HT1080 (cell line): ENCODE data around the gene ARMC12. TPM values are rescaled to one million over a fixed set of nuclear protein-coding genes. Genes with fewer than 3 reads are reported as not detected.

Experiments
- DNase-seq: peaks from one replicate; pipeline ENCODE4 v3.0.0-alpha.2; 2015; ENCODE audit warnings: low read depth
- total RNA-seq: library from RNA; depleted of rRNA; stranded (reverse); fragments of >200 nt; shearing (Covaris generic); gene quantifications from 2 replicates; pipeline ENCODE4 v1.2.3, GENCODE V29; 2014

Gene ARMC12
- total RNA-seq, 1 experiment from 2014 or later: not detected

DNA sequence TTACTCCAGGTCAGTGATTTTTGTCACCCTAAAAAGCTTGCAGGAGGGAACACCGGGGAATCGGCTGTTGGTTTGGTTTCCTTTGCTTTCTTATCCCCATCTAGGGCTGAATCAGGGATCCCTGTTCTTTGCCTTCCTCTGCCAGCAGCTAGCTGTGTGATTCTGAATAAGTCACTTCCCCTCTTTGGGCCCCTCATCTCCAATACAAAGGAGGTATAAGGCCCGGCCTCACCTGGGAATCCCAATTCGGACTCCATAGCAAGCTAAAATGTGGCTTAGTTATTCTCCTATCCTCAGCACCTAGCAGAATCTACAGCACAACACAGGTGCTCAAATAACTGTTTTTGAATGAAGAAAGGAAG is 18.5 kb upstream of the ARMC12 start:
- no peak for DNase-seq

- no peak for DNase-seq
Measured at GRCh38 chr6:35718911-35719381, 17.9 kb upstream of the ARMC12 start.

GRCh38 chr6:35719404-35719829 is 17.4 kb upstream of the ARMC12 start:
- no peak for DNase-seq

GRCh38 chr6:35719830-35720733 is 16.8 kb upstream of the ARMC12 start:
- peak; percentile 24 for DNase-seq

DNA sequence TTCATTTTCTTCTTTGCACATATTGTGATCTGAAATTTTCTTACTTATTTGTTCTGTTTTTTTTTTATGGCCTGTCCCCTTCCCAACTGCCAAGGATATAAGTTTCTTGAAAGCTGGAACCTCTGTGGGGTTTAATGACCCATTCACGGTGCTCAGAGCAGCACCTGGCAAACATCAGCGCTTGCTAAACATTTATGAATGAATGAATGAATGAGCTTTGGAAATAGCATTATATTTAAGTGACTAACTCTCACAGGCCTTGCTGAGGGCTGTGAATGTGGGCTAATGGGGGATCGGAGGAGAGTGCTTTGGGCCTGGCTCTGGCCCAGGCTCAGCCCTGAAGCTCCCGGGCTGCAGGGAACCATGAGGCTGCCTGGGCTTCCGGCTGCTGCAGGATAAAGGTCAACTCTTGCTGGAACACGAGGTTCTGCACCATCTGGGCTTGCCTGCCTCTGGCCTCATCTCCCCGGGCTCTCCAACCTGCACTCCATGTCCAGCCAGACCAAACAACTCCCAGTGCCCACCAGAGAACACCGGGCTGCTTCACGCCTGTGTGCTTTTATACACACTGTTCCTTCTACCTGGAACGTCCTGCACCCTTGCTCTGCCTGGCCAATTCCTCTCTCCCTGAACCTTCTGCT is 14.6 kb upstream of the ARMC12 start:
- no peak for DNase-seq

- DNase-seq: no peak
Measured at GRCh38 chr6:35723587-35723986, 13.2 kb upstream of the ARMC12 start.

DNA sequence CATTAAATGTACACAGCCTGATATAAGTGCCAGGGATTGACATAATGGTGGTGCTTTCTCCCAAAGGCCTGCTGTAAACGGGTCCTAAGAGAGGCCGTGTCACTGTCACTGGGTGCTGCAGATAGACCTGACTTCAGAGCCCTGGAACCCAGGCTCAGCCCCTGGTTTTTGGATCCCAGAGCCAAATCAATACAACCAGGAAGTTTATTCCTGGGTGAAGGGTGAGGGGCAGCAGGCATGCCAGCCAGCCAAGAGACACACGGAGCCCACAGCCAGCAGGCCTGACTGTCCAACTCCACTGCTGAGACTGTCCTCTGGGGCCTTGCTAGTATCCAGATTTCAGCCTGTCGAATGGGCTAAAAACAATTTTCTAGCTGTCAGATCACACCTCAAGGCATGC is 12.8 kb upstream of the ARMC12 start:
- DNase-seq: no peak

GRCh38 chr6:35724471-35724870 is 12.4 kb upstream of the ARMC12 start:
- DNase-seq: no peak

GRCh38 chr6:35725081-35725708 is 11.6 kb upstream of the ARMC12 start:
- DNase-seq: no peak

GRCh38 chr6:35725721-35726438 is 11.0 kb upstream of the ARMC12 start:
- DNase-seq: no peak

- peak; percentile 69 for DNase-seq
Measured at GRCh38 chr6:35727231-35727934, 9.4 kb upstream of the ARMC12 start.

DNA sequence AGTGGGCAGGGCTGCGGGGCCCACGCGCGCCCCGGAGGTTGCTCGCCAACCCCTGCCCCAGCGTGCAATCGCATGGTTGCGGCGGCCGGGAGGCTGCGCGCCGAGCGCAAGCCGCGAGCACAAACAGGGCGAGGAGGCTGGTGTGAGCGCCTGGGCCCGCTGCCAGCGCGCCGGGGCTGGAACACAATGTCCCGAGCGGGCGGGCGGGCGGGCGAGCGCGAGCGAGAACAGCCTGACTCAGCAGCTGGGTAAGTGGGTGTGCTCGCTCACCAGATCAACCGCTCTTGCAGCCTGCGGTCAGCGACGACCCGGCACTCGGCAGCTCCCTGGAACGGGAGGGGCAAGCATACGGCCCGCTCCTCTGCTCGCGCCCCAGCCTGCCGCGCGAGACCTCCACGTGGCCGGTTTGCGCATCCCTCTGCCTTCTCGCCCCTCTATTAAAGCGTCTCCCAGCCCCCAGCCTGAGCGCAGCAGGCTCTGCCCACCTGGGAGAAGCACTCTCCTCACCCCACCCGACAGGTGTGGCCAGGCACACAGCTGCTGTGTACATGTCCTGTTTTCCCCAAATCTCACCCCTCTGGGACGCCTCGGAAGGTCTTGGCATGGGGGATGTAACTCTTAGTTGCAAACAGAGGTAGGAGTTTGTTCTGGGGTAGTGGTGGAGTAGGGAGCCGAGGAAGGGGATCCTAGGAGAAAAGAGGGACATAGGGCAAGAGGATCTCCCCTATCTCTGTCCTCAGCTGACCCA is 8.7 kb upstream of the ARMC12 start:
- DNase-seq: peak; percentile 84

DNA sequence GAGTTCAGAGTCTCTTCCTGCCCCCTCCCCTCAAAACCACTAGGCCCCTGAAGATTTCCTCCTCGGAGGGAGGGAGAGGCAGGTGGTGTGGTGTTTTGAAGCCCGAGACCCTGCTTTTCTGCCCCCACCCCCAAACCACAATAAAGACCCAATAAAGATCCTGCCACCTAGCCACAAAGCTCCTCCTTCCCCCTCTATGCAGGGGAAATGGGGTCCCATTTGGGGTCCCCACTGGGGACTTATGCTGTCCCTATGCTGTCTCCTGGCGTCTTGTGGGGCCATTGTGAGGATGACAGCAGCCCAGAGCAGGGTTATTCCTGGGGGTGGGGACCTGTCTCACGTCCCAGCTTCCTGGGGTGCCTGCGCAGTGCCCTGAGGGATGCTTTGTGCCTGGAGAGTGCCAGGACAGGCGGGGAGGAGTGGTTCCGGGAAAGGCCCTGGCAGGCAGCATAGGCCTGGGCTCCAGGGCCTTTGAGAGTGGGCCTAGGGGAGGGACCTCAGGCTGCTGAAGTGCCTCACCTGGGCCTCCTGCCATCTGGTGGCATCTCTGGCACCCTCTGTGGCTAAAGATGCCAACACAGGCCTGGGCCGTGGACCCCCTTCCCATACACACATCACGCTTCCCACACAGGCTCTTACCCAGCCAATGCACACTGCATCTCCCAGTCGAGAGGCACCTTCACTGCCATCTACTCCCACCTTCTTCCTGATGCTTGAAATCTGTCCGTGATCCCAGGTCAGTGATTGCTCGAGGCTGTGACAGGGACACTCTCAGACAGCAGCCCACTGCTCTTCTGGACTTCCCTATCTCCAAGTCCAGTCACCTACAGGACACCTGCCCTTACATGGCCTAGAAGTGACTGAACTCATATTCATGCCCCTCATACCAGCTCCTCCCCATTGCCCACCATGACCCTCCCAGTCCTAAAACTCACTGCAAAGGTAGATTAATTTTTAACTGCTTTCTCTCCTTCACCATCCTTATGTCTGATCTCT is 7.9 kb upstream of the ARMC12 start:
- no peak for DNase-seq

GRCh38 chr6:35729722-35730121 is 7.1 kb upstream of the ARMC12 start:
- DNase-seq: no peak

GRCh38 chr6:35730745-35731413 is 6.0 kb upstream of the ARMC12 start:
- no peak for DNase-seq

DNA sequence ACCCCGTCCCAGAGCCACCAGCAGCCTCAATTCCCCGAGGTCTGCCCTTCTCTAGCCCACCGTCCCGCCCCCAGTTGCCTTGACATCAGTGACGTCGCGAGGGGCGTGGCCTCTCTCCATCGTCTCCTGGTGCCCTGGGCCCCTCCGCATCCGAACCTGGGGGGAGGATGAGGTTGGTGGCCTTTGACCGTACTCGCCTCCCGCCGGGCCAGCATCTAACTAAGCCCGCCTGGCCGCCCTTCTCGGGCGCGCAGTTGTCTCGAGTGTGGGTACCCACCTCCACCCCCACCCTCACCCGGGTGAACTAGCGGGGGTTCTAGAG is 5.5 kb upstream of the ARMC12 start:
- DNase-seq: peak; percentile 60

DNA sequence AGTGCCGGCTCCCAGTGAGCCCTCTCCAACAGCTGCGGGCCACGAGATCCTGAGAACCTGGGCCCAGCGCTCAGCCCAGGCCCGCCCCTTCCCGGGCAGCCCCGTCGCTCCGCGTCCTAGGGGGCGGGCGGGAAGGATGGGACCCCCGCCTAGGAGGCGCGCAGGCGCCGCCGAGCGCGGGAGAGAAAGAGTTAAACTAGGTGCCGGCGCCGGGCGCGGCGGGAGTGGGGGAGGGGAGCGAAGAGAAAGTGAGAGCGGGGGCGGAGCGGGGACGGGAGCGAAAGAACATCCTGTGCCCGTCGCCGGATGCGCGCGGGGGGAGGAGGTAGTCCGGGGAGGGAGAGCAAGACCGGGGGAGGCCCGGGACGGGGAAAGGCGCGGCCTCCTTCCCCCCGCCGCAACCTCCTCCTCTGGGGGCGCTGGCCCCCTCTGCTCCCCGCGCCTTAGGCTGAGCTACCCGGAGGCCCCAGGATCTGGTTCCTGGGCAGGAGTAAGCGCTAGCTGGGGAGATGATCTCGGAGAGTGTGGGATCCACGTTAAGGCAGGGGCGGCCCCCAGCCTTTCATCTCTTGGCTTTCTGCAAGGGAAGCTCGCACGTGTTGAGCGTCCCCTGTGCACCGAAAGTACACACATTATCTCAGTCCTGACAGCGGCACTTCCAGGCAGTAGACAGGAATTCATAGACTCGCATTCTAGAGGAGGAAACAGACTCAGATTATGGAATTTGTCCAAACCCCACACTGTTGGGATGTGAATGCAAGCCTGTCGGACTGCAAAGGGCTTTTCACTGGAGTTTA is 4.9 kb upstream of the ARMC12 start:
- peak; percentile 72 for DNase-seq

- no peak for DNase-seq
Measured at GRCh38 chr6:35733633-35734032, 3.2 kb upstream of the ARMC12 start.
